HG03442 (cell line): ENCODE data around the gene KLF4.
A peak's percentile ranks its signal among the peaks of the same experiment; 100 is the strongest.
"Not testable (repeated sequence)": the region's sequence is repeated elsewhere in the genome, so short reads cannot be mapped to it uniquely, and the experiment has no call there.

ENCODE experiments used
- ATAC-seq: cut with Tn5 transposase; IDR thresholded peaks from one replicate; pipeline ENCODE4 v1.9.1; 2021; ENCODE audit warnings: mild to moderate bottlenecking, moderate library complexity; ENCODE audit not compliant: unreplicated experiment

KLF4 gene

GRCh38 chr9:107489687-107490605 is at the start of gene KLF4:
Gene KLF4, minus strand, starts transcription at chr9:107489769. Its CDS starts 597 bp downstream, at chr9:107489172.
- peak; percentile 65 for ATAC-seq

GRCh38 chr9:107536462-107536861 is 46.9 kb upstream of the KLF4 start:
- no peak for ATAC-seq

DNA sequence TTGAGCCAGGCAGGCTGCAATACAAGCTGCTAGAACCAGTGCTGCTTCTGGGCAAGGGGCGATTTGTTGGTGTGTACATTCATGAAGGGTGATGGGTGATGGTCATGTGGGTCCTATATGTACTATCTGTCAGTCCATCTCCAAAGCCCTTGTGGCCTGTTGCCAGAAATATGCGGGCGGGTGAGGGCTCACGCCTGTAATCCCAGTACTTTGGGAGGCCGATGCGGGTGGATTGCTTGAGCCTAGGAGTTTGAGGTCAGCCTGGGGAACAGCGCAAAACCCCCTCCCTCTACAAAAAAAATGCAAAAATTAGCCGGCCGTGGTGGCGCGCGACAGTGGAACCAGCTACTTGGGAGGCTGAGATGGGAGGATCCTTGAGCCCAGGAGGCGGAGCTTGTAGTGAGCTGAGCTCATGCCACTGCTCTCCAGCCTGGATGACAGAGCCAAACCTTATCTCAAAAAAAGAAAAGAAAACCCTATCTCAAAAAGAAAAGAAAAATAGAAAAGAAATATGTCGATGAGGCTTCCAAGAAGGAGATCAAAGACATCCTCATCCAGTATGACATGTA is 45.0 kb upstream of the KLF4 start:
- no peak for ATAC-seq

GRCh38 chr9:107530679-107531078 is 41.1 kb upstream of the KLF4 start:
- ATAC-seq: no peak

- no peak for ATAC-seq
Observed at GRCh38 chr9:107528686-107529085, 39.1 kb upstream of the KLF4 start.

- no peak for ATAC-seq
Observed at GRCh38 chr9:107523539-107523938, 34.0 kb upstream of the KLF4 start.

DNA sequence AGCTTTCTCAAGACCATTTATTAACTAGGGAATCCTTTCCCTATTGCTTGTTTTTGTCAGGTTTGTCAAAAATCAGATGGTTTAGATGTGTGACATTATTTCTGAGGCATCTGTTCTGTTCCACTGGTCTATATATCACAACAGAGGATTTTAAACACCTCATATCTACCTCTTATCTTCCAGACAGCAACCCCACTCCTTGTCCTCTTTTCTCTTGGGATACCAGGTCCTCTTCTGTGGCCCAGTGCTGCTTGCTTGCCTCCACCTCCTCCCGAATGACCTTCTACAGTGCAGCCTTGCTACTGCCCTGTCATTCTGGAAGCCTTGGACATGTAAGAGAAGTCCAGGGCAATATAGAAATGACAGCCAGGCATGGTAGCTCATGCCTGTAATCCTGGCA is 30.6 kb upstream of the KLF4 start:
- ATAC-seq: no peak

- ATAC-seq: no peak
Observed at GRCh38 chr9:107518037-107518807, 28.7 kb upstream of the KLF4 start.

GRCh38 chr9:107513464-107514100 is 24.0 kb upstream of the KLF4 start:
- ATAC-seq: no peak

GRCh38 chr9:107504585-107505455 is 15.3 kb upstream of the KLF4 start:
- no peak for ATAC-seq

GRCh38 chr9:107502464-107502863 is 12.9 kb upstream of the KLF4 start:
- ATAC-seq: no peak

DNA sequence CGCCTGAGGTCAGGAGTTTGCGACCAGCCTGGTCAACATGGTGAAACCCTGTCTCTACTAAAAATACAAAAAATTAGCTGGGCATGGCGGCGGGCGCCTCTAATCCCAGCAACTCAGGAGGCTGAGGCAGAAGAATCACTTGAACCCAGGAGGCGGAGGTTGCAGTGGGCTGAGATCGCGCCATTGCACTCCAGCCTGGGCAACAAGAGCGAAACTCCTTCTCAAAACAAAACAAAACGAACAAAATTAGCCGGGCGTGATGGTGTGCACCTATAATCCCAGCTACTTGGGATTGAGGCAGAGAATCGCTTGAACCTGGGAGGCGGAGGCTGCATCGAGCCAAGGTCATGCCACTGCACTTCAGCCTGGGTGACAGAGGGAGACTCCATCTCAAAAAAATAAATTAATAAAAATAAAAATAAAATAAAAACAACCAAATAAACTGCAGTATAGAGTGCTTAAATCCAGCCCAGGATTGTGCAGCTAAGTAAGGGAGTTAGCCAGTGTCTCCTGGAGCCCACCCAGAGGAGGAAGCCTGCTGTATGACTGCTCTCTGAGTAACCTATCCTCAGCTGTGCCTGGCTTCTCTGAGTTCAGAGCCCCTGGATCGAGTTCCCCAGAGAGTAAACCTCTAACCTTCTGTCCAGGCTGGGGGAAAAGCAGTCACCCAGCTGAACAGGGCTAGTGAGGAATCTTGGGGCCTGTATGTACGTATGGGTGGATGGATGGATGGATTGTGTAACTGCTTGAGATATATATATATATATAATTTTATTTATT is 11.0 kb upstream of the KLF4 start:
- ATAC-seq: not testable (repeated sequence)

DNA sequence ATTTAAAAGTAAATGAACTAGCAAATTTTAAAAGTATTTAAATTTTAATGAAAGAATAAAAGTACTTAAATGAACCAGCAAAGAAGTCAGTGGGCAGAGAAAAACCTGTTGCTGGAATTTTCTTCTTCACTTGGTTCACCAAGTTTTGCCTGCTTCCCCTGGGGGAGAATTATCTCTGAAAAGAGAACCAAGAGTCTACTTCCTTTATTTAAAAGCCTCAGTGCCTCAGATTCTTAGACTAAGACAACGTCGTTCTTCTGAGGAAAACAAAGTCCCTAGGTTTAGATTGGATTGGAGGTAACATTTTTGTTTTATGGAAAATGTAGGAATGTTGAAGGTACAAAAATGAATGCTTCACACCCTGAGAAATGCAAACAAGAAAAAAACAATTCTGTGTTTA is 7.4 kb upstream of the KLF4 start:
- ATAC-seq: no peak

GRCh38 chr9:107492381-107492970 is 2.9 kb upstream of the KLF4 start:
- ATAC-seq: no peak

DNA sequence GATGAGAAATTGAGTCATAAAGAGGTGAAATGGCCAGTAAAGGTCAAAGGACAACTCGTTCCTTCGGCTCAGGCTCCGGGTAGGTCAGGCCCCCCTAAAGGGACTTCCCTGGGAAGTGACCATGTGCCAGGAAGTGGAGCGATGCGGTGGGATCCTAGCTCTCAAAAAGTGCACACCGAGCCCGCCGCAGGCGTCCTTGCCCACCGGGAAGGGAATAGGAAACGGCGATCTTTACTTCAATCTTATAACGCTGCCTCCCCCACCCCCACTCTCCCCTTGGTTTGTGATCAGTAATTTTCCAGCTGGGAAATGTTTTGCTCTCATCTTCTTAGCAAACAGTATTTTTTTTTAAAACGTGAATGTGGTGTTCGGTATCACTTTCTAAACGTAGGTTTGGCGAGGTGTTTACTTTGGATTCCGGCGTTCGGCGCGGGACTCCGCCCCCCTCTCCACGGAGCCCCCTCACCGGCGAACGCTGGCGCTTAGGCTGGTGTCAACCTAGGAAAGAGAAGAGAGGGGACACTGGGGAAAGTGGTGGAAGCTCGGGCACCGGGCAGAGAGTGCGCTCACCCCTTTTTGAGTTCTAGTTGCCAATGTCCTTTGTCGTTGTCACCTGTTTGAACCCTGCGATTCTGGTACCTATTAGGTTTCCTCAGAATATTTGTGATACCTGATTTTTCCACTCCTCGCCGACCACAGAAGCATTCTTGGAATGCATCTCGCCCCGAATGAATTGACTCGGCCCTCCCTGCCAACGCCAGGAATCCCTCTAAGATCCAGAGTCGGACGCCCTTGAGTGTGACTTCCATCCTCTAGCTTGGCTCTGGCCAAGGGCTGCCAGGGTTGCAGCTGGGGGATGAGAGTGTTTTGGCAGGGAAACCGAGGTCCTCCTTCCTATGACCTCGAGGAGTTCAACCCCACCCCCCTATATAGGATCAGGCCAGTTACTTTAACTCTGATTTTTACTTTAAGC is 1.8 kb upstream of the KLF4 start:
- no peak for ATAC-seq

DNA sequence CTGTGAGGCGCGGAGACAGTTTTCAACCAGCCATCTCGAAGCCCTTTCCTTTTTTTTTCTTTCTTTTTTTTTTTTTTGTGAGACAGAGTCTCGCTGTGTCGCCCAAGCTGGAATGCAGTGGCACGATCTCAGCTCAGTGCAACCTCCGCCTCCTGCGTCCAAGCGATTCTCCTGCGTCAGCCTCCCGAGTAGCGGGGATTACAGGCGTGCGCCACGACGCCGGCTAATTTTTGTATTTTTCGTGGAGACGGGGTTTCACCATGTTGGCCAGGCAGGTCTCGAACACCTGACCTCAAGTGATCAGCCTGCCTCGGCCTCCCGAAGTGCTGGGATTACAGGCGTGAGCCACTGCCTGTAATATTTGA is 1.0 kb upstream of the KLF4 start:
- ATAC-seq: not testable (repeated sequence)

DNA sequence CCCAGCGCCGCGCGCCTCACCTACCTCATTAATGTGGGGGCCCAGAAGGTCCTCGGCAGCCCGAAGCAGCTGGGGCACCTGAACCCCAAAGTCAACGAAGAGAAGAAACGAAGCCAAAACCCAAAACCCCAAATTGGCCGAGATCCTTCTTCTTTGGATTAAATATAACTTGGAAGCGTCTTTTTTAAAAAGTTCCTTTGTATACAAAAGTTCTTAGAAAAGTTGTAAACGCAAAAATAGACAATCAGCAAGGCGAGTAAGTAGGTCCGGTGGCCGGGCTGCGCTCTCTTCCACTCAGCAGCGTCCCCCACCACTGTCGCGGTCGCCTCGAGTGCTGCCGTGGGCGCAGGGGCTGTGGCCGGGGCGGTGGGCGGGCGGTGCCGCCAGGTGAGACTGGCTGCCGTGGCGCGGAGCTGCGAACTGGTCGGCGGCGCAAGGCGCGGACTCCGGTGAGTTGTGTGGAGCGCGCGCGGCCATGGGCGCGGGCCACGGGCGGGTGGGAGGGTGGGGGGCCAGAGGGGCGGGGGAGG is 360 bp downstream of the KLF4 start:
- ATAC-seq: peak; percentile 36
